Measurements from ENCODE around the gene COL1A1.
A peak's percentile ranks its signal among the peaks of the same experiment; 100 is the strongest.

Gene COL1A1

DNA sequence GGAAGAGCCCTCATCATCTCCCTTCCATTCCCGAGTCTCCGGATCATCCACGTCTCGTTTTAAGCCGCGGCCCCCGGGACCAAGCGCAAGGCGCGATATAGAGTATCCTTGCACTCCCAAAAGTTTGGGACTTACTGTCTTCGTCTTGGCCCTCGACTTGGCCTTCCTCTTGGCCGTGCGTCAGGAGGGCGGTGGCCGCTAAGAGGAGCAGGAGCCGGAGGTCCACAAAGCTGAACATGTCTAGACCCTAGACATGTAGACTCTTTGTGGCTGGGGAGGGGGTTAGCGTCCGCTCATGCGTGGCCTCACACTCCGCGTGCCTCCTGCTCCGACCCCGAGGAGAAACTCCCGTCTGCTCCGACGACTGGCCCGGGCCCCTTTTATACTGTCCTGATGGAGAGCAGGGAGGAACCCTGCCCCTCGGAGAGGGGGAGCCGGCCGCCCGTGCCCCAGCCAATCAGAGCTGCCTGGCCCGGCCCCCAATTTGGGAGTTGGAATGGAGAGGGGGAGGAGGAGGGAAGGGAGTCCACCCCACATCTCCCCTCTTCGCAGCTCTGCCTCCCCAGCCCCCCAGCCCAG is at the start of gene COL1A1:
Gene COL1A1, minus strand, starts transcription at position 356 of the 579 bp plus-strand sequence. Its CDS starts 118 bp downstream, at position 238.
- Mint-ChIP-seq H3K4me3 (peak within 1 kb of the TSS; percentile 86 to 93), H3K9me3 (no peaks in the 10 kb centered on the region), H3K27ac (peak within 1 kb of the TSS; percentile 65 to 86), H3K4me1 (peaks cover 24% of the 10 kb centered on the region), H3K27me3 (peaks cover 72% of the 10 kb centered on the region)
- ATAC-seq: no peak
- DNase-seq: no peak

DNA sequence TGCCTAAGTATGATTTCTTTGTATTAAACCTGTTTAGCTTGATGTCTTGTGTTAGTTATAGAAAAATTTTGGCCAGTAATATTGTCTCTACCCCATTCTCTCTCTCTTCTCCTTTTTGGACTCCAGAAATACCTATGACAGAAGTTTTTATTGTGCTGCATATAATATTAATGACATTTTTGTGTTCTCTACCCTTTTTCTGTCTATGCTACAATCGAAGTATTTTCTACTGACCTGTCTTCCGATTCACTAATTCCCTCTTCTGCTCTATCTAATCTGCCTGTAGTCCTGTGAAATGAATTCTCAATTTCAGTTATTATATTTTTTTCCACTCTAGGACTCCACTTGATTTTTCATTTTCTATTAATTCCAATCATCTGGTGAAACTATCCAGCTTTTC is 46.8 kb upstream of the COL1A1 start:
- H3K4me3 Mint-ChIP-seq: no peak overlapping the region
- peaks cover 40% of the 10 kb centered on the region for H3K27me3 Mint-ChIP-seq
- ATAC-seq (no peak), DNase-seq (no peak)
- no peaks in the 10 kb centered on the region for H3K4me1 Mint-ChIP-seq
- H3K9me3 Mint-ChIP-seq: peaks cover 11 to 20% of the 10 kb centered on the region in 2 donors
- H3K27ac Mint-ChIP-seq: no peak overlapping the region

DNA sequence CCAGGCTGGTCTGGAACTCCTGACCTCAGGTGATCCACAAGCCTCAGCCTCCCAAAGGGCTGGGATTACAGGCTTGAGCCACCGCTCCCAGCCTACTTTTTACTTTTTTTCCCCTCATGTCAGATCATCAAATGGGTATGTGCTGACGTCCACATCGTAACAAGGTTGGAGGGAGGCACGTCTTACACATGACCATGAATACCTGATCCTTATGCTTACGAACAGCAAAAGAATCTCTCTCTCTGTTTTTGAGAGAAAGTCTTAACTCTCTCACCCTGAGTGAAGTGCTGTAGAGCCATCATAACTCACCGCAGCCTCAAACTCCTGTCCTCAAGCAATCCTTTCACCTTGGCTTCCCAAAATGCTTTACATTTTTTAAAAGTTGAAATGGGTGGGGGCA is 43.3 kb upstream of the COL1A1 start:
- H3K27ac Mint-ChIP-seq: no peak overlapping the region
- H3K9me3 Mint-ChIP-seq: peaks cover 11 to 19% of the 10 kb centered on the region in 2 donors
- no peaks in the 10 kb centered on the region for H3K4me1 Mint-ChIP-seq
- H3K4me3 Mint-ChIP-seq: no peak overlapping the region
- peaks cover 46% of the 10 kb centered on the region for H3K27me3 Mint-ChIP-seq
- ATAC-seq: no peak
- no peak for DNase-seq

DNA sequence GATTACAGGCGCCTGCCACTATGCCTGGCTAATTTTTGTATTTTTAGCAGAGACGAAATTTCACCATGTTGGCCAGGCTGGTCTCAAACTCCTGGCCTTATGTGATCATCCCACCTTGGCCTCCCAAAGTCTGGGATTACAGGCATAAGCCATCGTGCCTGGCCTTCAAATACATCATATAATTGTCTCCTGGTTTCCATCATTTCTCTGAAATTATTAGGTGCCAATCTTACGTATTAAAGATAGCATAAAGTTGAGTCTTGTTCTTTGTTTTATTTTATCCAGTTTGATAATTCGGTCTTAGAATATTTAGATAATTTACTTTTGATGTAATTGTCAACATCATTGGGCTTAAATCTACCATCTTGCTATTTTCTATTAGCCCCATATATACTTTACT is 40.0 kb upstream of the COL1A1 start:
- no peak overlapping the region for H3K27ac Mint-ChIP-seq
- H3K27me3 Mint-ChIP-seq: peaks cover 42% of the 10 kb centered on the region
- H3K4me1 Mint-ChIP-seq: no peaks in the 10 kb centered on the region
- DNase-seq (no peak), ATAC-seq (no peak)
- H3K9me3 Mint-ChIP-seq: no peaks in the 10 kb centered on the region
- no peak overlapping the region for H3K4me3 Mint-ChIP-seq

DNA sequence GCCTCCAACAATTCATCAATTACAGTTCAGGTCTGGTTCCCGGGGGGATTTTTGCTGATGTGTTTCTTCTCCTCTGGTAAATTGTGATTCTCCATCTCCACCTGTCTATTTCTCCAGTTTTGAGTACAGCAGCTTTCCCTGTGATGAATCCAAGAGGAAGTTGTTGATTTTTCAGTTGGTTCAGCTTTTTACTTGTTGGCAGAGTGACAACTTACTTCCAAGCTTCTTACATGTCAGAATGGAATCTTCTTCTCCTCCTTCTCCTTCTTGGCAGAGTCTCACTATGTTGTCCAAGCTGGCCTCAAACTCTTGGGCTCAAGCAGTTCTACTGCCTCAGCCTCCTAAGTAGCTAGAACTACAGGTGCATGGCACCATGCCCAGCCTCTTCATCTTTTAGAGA is 39.4 kb upstream of the COL1A1 start:
- Mint-ChIP-seq H3K27ac (no peak overlapping the region), H3K27me3 (peaks cover 42% of the 10 kb centered on the region), H3K4me1 (no peaks in the 10 kb centered on the region), H3K9me3 (no peaks in the 10 kb centered on the region), H3K4me3 (no peak overlapping the region)
- DNase-seq (no peak), ATAC-seq (no peak)

DNA sequence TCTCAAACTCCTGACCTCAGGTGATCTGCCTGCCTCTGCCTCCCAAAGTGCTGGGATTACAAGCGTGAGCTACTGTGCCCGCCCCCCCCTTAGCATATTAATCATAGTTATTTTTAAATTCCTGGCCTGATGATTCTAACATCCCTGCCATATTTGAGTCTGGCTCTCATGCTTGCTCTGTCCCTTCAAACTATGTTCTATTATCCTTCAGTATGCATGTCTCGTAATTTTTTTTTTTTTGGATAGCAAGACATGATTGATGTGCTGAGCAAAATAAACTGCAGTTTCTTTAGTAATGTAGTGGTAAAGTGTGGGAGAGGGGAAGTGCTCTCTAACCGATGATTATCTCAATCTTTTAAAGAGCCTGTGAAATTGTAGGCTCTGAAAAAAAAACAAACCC is 38.5 kb upstream of the COL1A1 start:
- no peak for ATAC-seq
- no peak overlapping the region for H3K27ac Mint-ChIP-seq

DNA sequence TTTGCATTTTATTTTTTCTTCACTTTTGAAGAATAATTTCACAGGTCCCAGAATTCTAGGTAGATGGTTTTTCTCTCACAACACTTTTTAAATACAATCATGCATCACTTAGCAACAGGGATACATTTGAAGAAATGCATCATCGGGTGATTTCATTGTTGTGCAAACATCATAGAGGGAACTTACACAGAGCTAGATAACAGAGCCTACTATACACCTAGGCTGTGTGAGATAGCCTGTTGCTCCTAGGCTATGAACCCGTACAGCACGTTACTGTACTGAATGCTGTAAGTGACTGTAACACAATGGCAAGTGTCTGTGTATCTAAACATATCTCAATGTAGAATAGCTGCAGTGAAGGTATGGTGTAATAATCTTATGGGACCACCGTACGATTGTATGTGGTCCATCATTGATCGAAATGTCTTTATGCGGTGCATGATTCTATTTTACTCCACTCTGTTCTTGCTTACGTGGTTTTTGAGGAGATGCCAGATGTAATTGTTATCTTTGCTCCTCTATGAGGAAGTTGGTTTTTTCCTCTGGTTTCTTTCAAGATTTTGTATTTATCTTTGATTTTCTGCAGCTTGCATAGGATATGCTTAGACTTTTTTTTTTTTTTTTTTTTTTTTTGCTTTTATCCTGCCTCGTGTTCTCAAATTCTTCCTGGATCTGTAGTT is 37.3 kb upstream of the COL1A1 start:
- no peak overlapping the region for H3K27ac Mint-ChIP-seq
- ATAC-seq: no peak
- H3K27me3 Mint-ChIP-seq: peaks cover 50% of the 10 kb centered on the region
- no peaks in the 10 kb centered on the region for H3K4me1 Mint-ChIP-seq
- DNase-seq: no peak
- H3K9me3 Mint-ChIP-seq: peaks cover 0 to 4% of the 10 kb centered on the region in 2 donors
- no peak overlapping the region for H3K4me3 Mint-ChIP-seq

More for the DNA sequence above, 38.5 kb upstream of the COL1A1 start:
- no peak for DNase-seq
- no peak overlapping the region for H3K4me3 Mint-ChIP-seq
- H3K9me3 Mint-ChIP-seq: no peaks in the 10 kb centered on the region
- H3K27me3 Mint-ChIP-seq: peaks cover 49% of the 10 kb centered on the region
- H3K4me1 Mint-ChIP-seq: no peaks in the 10 kb centered on the region

DNA sequence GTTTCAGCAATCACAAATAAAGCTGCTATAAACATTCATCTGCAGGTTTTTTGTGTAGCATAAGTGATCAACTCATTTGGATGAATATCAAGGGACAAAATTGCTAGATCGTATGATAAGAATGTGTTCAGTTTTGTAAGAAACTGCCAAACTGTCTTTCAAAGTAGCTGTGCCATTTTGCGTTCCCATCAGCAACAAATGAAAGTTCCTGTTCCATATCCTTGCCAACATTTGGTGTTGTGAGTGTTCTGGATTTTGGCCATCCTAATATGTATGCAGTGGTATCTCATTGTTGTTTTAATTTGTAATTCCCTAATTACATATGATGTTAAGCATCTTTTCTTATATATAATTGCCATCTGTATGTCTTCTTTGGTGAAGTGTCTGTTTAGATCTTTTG is 36.5 kb upstream of the COL1A1 start:
- H3K9me3 Mint-ChIP-seq: peaks cover 0 to 10% of the 10 kb centered on the region in 2 donors
- no peak overlapping the region for H3K4me3 Mint-ChIP-seq
- DNase-seq (no peak), ATAC-seq (no peak)
- H3K4me1 Mint-ChIP-seq: no peaks in the 10 kb centered on the region
- H3K27ac Mint-ChIP-seq: no peak overlapping the region
- peaks cover 56% of the 10 kb centered on the region for H3K27me3 Mint-ChIP-seq

DNA sequence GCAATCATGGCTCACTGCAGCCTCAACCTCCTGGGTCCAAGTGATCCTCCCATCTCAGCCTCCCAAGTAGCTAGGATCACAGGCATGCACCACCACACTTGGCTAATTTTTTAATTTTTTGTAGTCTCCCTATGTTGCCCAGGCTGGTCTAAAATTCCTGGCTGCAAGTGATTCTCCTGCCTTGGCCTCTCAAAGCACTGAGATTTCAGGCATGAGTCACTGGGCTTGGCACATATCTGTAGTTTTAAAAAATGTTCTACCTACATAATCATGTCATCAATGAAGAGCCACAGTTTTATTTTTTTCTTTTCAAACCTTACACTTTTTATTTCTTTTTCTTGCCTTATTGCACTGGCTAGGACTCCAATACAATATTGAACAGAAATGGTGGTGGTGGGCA is 33.1 kb upstream of the COL1A1 start:
- Mint-ChIP-seq H3K9me3 (peaks cover 0 to 10% of the 10 kb centered on the region in 2 donors), H3K4me3 (no peak overlapping the region), H3K4me1 (no peaks in the 10 kb centered on the region), H3K27me3 (peaks cover 50% of the 10 kb centered on the region), H3K27ac (no peak overlapping the region)
- no peak for DNase-seq
- ATAC-seq: no peak

DNA sequence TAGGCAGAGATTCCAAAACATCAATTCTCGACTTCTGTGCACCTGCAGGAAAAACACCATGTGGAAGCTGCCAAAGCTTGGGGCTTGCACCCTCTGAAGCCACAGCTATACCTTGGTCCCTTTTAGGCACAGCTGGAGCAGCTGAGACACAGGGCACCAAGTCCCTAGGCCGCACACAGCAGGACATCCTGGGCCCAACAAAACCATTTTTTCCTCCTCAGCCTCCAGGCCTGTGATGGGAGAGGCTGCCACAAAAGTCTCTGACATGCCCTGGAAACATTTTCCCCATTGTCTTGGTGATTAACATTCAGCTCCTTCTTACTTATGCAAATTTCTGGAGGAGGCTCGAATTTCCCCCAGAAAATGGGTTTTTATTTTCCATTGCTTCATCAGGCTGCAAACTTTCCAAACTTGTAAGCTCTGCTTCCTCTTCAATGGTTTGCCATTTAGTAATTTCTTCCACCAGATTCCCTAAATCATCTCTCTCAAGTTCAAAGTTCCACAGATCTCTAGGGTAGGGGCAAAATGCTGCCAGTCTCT is 24.3 kb upstream of the COL1A1 start:
- H3K9me3 Mint-ChIP-seq: peaks cover 22 to 34% of the 10 kb centered on the region in 2 donors
- ATAC-seq: no peak
- H3K4me1 Mint-ChIP-seq: peaks cover 8% of the 10 kb centered on the region
- H3K27me3 Mint-ChIP-seq: peaks cover 2% of the 10 kb centered on the region
- H3K4me3 Mint-ChIP-seq: no peak overlapping the region
- no peak overlapping the region for H3K27ac Mint-ChIP-seq
- DNase-seq: no peak

DNA sequence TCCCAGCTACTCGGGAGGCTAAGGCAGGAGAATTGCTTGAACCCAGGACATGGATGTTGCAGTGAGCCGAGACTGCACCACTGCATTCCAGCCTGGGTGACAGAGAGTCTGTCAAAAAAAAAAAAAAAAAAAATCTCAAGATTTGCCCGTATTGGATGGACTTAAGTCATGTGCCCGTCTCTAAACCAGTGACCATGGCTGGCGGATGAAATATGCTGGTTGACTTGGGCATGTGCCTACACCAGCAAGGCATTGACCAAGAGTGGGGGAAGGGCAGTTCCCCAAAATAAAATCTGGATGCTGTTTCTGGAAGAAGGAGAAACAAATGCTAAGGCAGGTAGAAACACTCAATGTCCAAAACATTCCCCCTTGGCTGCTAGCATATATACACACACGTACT is 21.5 kb upstream of the COL1A1 start:
- Mint-ChIP-seq H3K27me3 (peaks cover 8% of the 10 kb centered on the region), H3K4me1 (peaks cover 8% of the 10 kb centered on the region), H3K4me3 (no peak overlapping the region), H3K27ac (no peak overlapping the region), H3K9me3 (peaks cover 13 to 24% of the 10 kb centered on the region in 2 donors)
- DNase-seq (no peak), ATAC-seq (no peak)

DNA sequence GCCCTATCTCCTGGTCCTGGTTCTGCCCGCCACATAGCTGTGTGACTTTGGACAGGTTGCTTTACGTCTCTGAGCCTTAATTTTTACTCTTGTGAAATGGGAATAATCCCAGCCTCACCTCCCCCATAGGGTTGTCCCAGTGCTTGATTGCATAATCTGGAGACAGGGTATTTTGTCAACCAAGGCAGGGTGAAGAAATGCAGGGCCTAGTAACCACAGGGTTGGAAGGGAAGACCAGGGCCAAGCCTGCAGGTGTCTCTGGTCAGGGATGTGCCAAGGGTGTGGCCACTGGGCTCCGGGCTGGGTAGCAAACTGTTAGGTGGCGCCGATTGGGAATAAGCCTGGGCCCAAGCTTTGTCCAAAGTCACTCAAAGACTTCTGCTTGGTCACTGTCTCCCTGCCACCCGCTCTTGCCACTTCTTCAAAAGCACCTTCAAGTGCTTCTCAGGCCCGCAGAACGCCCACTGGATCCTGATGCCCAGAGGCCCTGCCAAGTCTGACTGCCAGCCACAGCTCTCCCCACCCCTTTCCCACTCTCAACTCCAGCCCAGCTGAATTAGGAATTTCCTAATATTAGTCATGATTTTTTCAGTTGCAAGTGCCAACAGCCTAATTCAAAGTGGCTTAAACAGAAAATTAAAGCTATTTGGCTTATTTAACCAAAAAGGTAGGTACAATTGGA is 20.6 kb upstream of the COL1A1 start:
- ATAC-seq: no peak
- no peak overlapping the region for H3K4me3 Mint-ChIP-seq
- H3K9me3 Mint-ChIP-seq: peaks cover 13 to 18% of the 10 kb centered on the region in 2 donors
- H3K4me1 Mint-ChIP-seq: peaks cover 8% of the 10 kb centered on the region
- DNase-seq: no peak
- peak overlapping the region in 1 of 2 donors; percentile 14 for H3K27ac Mint-ChIP-seq
- peaks cover 15% of the 10 kb centered on the region for H3K27me3 Mint-ChIP-seq

DNA sequence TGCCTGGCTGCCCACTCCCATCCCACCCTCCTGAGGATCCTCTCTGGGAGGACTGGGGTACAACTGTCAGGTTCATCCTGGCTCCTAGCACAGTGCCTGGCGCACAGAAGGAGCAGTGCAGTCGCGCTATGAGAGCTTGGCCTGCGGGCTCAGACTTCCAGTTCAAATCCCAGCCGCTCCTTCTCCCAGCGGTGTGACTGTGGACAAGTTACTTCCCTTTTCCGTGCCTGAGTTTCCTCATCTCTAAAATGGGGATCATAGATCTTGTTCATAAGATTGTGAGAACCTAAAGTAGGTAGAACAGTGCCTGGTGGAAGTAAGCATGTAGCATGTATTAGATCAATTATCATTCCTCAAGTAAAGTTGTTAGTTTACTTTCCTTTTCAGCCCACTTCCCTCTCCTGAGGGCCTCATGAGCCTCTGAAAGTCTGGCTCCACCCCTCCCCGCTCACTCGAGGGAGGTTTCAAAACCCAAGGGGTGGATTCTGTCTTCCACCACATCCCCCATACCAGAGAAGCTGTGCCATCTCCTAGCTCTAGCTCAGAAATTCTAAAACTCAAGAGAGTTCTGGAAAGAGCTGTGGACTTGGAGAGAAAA is 19.9 kb upstream of the COL1A1 start:
- DNase-seq (no peak), ATAC-seq (peak; percentile 76)
- H3K4me3 Mint-ChIP-seq: no peak overlapping the region
- H3K27ac Mint-ChIP-seq: peak overlapping the region in 1 of 2 donors; percentile 14
- peaks cover 13 to 16% of the 10 kb centered on the region in 2 donors for H3K9me3 Mint-ChIP-seq
- H3K4me1 Mint-ChIP-seq: peaks cover 8% of the 10 kb centered on the region
- peaks cover 16% of the 10 kb centered on the region for H3K27me3 Mint-ChIP-seq

DNA sequence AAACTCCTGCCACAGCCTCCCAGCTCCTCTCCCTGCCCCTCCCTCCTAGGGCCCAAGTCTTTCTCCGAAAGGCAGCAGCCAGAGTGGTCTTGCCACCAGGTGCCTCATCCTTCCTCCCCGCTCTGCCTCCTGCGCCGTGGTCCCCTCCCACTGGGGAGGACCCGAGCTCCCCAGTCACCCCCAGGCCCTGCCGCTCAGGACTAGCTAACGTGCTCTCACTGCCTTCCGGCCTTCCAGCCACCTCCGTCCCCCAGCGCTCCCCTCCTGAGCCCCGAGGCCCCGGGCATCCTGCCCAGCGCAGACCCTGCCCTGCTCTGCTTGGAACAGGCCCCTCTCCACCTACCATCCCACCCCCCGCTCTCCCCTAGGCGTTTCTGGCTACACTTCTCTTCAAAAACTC is 19.4 kb upstream of the COL1A1 start:
- Mint-ChIP-seq H3K4me1 (peaks cover 8% of the 10 kb centered on the region), H3K9me3 (peaks cover 13 to 15% of the 10 kb centered on the region in 2 donors), H3K27me3 (peaks cover 16% of the 10 kb centered on the region), H3K4me3 (no peak overlapping the region), H3K27ac (no peak overlapping the region)
- ATAC-seq (peak; percentile 48), DNase-seq (no peak)

DNA sequence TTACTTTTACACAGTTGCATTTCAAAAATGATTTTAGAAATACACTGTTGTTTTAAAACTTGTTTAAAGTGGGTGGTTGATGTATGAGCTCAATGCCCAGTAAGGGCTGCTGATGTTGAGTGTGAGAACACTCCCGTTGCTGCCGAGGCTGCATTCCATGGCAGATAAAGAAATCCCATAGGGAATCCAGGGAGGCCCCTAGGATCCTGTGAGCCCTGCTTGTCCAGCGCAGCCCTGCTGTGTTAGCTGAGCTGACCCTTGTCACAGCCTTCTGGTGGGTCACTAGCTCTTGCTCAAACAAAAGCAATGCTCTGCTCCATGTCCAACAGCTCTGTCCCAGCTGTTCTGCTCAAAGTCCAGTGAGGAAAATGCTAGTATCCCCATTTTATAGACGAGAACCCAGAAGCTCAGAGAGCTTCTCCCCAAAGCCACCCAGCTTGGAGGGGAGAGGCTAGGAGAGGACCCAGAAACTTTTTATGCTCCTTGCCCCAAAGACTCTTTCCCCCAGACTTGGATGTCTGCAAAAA is 18.6 kb upstream of the COL1A1 start:
- H3K27me3 Mint-ChIP-seq: peaks cover 16% of the 10 kb centered on the region
- no peak overlapping the region for H3K4me3 Mint-ChIP-seq
- H3K27ac Mint-ChIP-seq: no peak overlapping the region
- DNase-seq (no peak), ATAC-seq (no peak)
- peaks cover 8% of the 10 kb centered on the region for H3K4me1 Mint-ChIP-seq
- H3K9me3 Mint-ChIP-seq: peaks cover 7% of the 10 kb centered on the region in 2 donors

Measured in stimulated activated naive CD8-positive, alpha-beta T cell treated with anti-CD3 and anti-CD28 coated beads, Interleukin-15, amount 100 ng/mL, for 72 hours (primary cell).